ENCODE data around the gene USP15.
"Not testable (repeated sequence)": the region's sequence is repeated elsewhere in the genome, so short reads cannot be mapped to it uniquely, and the experiment has no call there.

Gene USP15

GRCh38 chr12:62455429-62455828, 195.2 kb downstream of the USP15 start:
- DNase-seq (ENCODE audit: low read depth), result not testable (repeated sequence)

- DNase-seq (ENCODE audit: low read depth), result no peak
Measured at GRCh38 chr12:62458626-62459025, 198.4 kb downstream of the USP15 start.

- no peak for DNase-seq (ENCODE audit: low read depth)
Measured at GRCh38 chr12:62459976-62460375, 199.8 kb downstream of the USP15 start.

GRCh38 chr12:62461171-62461837, 201.1 kb downstream of the USP15 start:
- not testable (repeated sequence) for DNase-seq (ENCODE audit: low read depth)

GRCh38 chr12:62463252-62463651, 203.0 kb downstream of the USP15 start:
- not testable (repeated sequence) for DNase-seq (ENCODE audit: low read depth)

All from activated T-helper 1 cell treated with Interleukin-2 at 50 U/mL for 16 hours (primary cell).